Adrenal gland (tissue), 12 donors: ENCODE data around the gene SPATA9. TPM values are rescaled to one million over a fixed set of nuclear protein-coding genes. Genes with fewer than 3 reads are reported as not detected.

ENCODE experiments used
- DNase-seq, 7 donors: peaks; one replicate each; pipeline ENCODE4 v3.0.0-alpha.2; 2019 to 2020
- H3K27ac ChIP-seq, 5 donors: fragments of 200-600 bp; sonication (generic) in 4 of 5; 1 replicate in 3 of 5; 2 replicates in 2 of 5; pipeline versions ENCODE4 v1.5.1 to v1.8.0; 2016 to 2020; ENCODE audit warnings: mild to moderate bottlenecking in 1 of 5
- H3K27me3 ChIP-seq: fragments of 200-600 bp; 2 replicates; pipeline ENCODE4 v1.8.0; 2021
- H3K36me3 ChIP-seq, 2 donors: fragments of 200-600 bp; replicated peaks in 1 of 2; 1 replicate in 1 of 2; 2 replicates in 1 of 2; pipeline versions ENCODE4 v1.5.1 to v1.8.0; 2018 to 2022
- H3K4me1 ChIP-seq, 2 donors: fragments of 200-600 bp; replicated peaks in 1 of 2; 1 replicate in 1 of 2; 2 replicates in 1 of 2; pipeline versions ENCODE4 v1.5.1 to v1.8.0; 2018 to 2021
- H3K4me3 ChIP-seq, 4 donors: fragments of 200-600 bp; sonication (generic) in 3 of 4; one replicate each; pipeline ENCODE4 v1.5.1; 2016 to 2018
- H3K9me3 ChIP-seq, 3 donors: fragments of 200-600 bp; sonication (generic) in 1 of 3; replicated peaks in 1 of 3; 1 replicate in 2 of 3; 2 replicates in 1 of 3; pipeline versions ENCODE4 v1.5.1 to v1.8.0; 2016 to 2021
- CTCF ChIP-seq, 6 experiments: fragments of 450-650 bp in 4 of 6; fragments of 200-600 bp in 2 of 6; sonication (generic) in 1 of 6; IDR thresholded peaks; 1 replicate in 5 of 6; 2 replicates in 1 of 6; pipeline versions ENCODE4 v1.5.1 to v1.8.0; 2016 to 2021; ENCODE audit warnings: antibody characterized with exemption in 6 of 6, mild to moderate bottlenecking in 2 of 6, moderate library complexity in 1 of 6
- POLR2A ChIP-seq, 2 donors: fragments of 450-650 bp; IDR thresholded peaks; one replicate each; pipeline ENCODE4 v1.6.1; 2017; ENCODE audit warnings: antibody characterized with exemption in 2 of 2, mild to moderate bottlenecking in 2 of 2, moderate library complexity in 1 of 2
- WGBS, 4 donors: extraction: QIAGEN DNeasy Blood & Tissue Kit in 2 of 4; methylation state at CpG; one replicate each; pipeline versions ENCODE4 v1.1.5 to v1.1.7; 2013 to 2017; 5-methylcytosine and 5-hydroxymethylcytosine counted together
- intact Hi-C, 2 donors: fragments of 100-400 bp; cut with DNase I; formaldehyde crosslinking; loops; one replicate each; pipeline versions ENCODE4 v1.14.1 to v1.15.0; 2022 to 2023
- polyA plus RNA-seq, 3 donors: library from polyadenylated mRNA; stranded (reverse); fragments of 200-250 nt in 2 of 3; fragments of 350-450 nt in 1 of 3; fragmentation: Illumina TruSeq in 1 of 3; extraction: RNeasy Lipid Tissue Mini Kit (QIAGEN cat#74804) in 1 of 3; gene quantifications; one replicate each; pipeline ENCODE4 v1.2.3, GENCODE V29; 2013 to 2014
- total RNA-seq, 9 donors: library from RNA; depleted of rRNA in 4 of 9; stranded (reverse); fragments of >200 nt in 4 of 9; fragments of 120-200 nt in 1 of 9; fragmentation: NEBNext Ultra II Directional in 1 of 9; extraction: Animal tissue kit (Norgen Biotek cat#: 25700) in 1 of 9; gene quantifications; one replicate each; pipeline versions ENCODE4 v1.1.0 to v1.2.4, GENCODE V29; 2013 to 2023
- donor health status: healthy with polysubstance abuse.
- donor health status: Bipolar disorder and iron deficiency.
- donor health status: DM: yes; HTN: yes; CAD: no.
- donor health status: DM: no; HTN: no; CAD: no.
- donor health status: DM: no; HTN: no; CAD: no.
- donor health status: DM: yes; HTN: yes; CAD: no.

SPATA9 gene
- total and polyA plus RNA-seq, 12 donors: 0.26 to 2.7 (median 0.63) TPM; not detected in 5

- no peak for TF ChIP-seq POLR2A (IDR thresholded peaks at IDR 0.05)
- no peak for TF ChIP-seq CTCF (IDR thresholded peaks at IDR 0.05)
- Histone ChIP-seq H3K27me3 (no peaks in the 10 kb centered on the region), H3K4me3 (no peak overlapping the region), H3K4me1 (peaks cover 5 to 22% of the 10 kb centered on the region in 2 donors), H3K36me3 (no peaks in the 10 kb centered on the region), H3K27ac (peak overlapping the region in 1 of 5 donors; percentile 13), H3K9me3 (no peaks in the 10 kb centered on the region)
- intact Hi-C loops: no loop called here
- no peak for DNase-seq
Observed at GRCh38 chr5:95672641-95673040, 10.2 kb downstream of the SPATA9 start.

GRCh38 chr5:95671826-95672225 lies 11.0 kb downstream of the SPATA9 start:
- TF ChIP-seq POLR2A (IDR thresholded peaks at IDR 0.05): no peak
- Histone ChIP-seq H3K36me3 (no peaks in the 10 kb centered on the region), H3K4me1 (peaks cover 5 to 22% of the 10 kb centered on the region in 2 donors), H3K27ac (no peak overlapping the region), H3K4me3 (no peak overlapping the region), H3K27me3 (no peaks in the 10 kb centered on the region), H3K9me3 (no peaks in the 10 kb centered on the region)
- 70 to 83% (median 77%) methylated on average over 1 of the region's 1 CpG for WGBS, 4 donors
- intact Hi-C loops: no loop called here
- no peak for DNase-seq

- TF ChIP-seq CTCF (IDR thresholded peaks at IDR 0.05): no peak
- intact Hi-C loops: no loop called here
- no peak for DNase-seq
Observed at GRCh38 chr5:95670568-95670967, 12.2 kb downstream of the SPATA9 start.

GRCh38 chr5:95669985-95670384 lies 12.8 kb downstream of the SPATA9 start:
- Histone ChIP-seq H3K4me3 (no peak overlapping the region), H3K9me3 (no peaks in the 10 kb centered on the region), H3K4me1 (peaks cover 5 to 22% of the 10 kb centered on the region in 2 donors), H3K27ac (peak overlapping the region in 4 of 5 donors; percentile 67 to 82 (median 72)), H3K36me3 (no peaks in the 10 kb centered on the region), H3K27me3 (no peaks in the 10 kb centered on the region)
- intact Hi-C loops: loop anchor here in 1 of 2 donors (10.0 kb wide), 2 partner anchors 95 to 165 kb away; no protein-coding TSS in a partner anchor
- 83 to 90% (median 87%) methylated on average over 5 of the region's 5 CpGs for WGBS, 4 donors
- TF ChIP-seq POLR2A (IDR thresholded peaks at IDR 0.05): no peak
- no peak for TF ChIP-seq CTCF (IDR thresholded peaks at IDR 0.05)
- no peak for DNase-seq

More at GRCh38 chr5:95670568-95670967, 12.2 kb downstream of the SPATA9 start:
- Histone ChIP-seq H3K9me3 (no peaks in the 10 kb centered on the region), H3K4me1 (peaks cover 5 to 22% of the 10 kb centered on the region in 2 donors), H3K4me3 (no peak overlapping the region), H3K27ac (peak overlapping the region in 3 of 5 donors; percentile 69 to 82 (median 76)), H3K27me3 (no peaks in the 10 kb centered on the region), H3K36me3 (no peaks in the 10 kb centered on the region)
- WGBS, 4 donors: 94 to 97% (median 95%) methylated on average over 3 of the region's 3 CpGs

GRCh38 chr5:95669540-95669939 lies 13.3 kb downstream of the SPATA9 start:
- no peaks in the 10 kb centered on the region for H3K36me3 ChIP-seq
- H3K4me1 ChIP-seq: peaks cover 5 to 23% of the 10 kb centered on the region in 2 donors
- TF ChIP-seq CTCF (IDR thresholded peaks at IDR 0.05) (no peak), POLR2A (IDR thresholded peaks at IDR 0.05) (peak in 1 of 2 donors; percentile 48)
- WGBS, 4 donors: 17 to 37% (median 36%) methylated on average over 4 of the region's 4 CpGs
- no peaks in the 10 kb centered on the region for H3K27me3 ChIP-seq
- DNase-seq: peak; percentile 76 to 96 (median 89)
- no peaks in the 10 kb centered on the region for H3K9me3 ChIP-seq
- H3K27ac ChIP-seq: peak overlapping the region; percentile 8 to 82 (median 69)
- H3K4me3 ChIP-seq: no peak overlapping the region
- intact Hi-C loops: loop anchor here in 1 of 2 donors (10.0 kb wide), 2 partner anchors 95 to 165 kb away; no protein-coding TSS in a partner anchor
